Measurements from ENCODE around the gene RPS6KA2. TPM values are rescaled to one million over a fixed set of nuclear protein-coding genes. Genes with fewer than 3 reads are reported as not detected.

The RPS6KA2 gene
- total RNA-seq, 1 experiment from 2014 or later: 12.3 TPM

GRCh38 chr6:166610069-166610468 lies 17.0 kb downstream of the RPS6KA2 start:
- H4K8ac ChIP-seq (replicated peaks; ENCODE audit: insufficient read length, low read depth, low read length): no peak overlapping the region
- H3K18ac ChIP-seq (ENCODE audit: insufficient read length, low read depth, low read length): no peak overlapping the region
- no peak overlapping the region for H3K4me2 ChIP-seq (ENCODE audit: insufficient read depth, insufficient read length, low read length)
- H3K4me1 Mint-ChIP-seq: peaks cover 23 to 27% of the 10 kb centered on the region in 2 experiments
- no peak overlapping the region for H3K14ac ChIP-seq (ENCODE audit: insufficient read depth, low read length)
- no peak overlapping the region for H3K4ac ChIP-seq (ENCODE audit: low read depth, low read length)
- no peak overlapping the region for H2BK120ac ChIP-seq (ENCODE audit: low read depth, low read length, poor library complexity, severe bottlenecking)
- H3K9me3 ChIP-seq (ENCODE audit: control insufficient read depth, low read depth, low read length): no peaks in the 10 kb centered on the region
- no peak for TF ChIP-seq CTCF (conservative IDR thresholded peaks at IDR 0.05)
- H3K36me3 Mint-ChIP-seq (ENCODE audit: insufficient read depth in 1 of 3, low read depth in 3 of 3): peaks cover 0 to 3% (median 0%) of the 10 kb centered on the region in 3 experiments; a peak in 2 of 7 replicates
- H2AK5ac ChIP-seq (ENCODE audit: insufficient read length, low read length): peak overlapping the region; percentile 30
- H2AFZ ChIP-seq (ENCODE audit: low read length): no peak overlapping the region
- H2BK5ac ChIP-seq (ENCODE audit: insufficient read length, low read length): no peak overlapping the region
- no peak overlapping the region for H3K9ac ChIP-seq (ENCODE audit: extremely low read depth, insufficient read length, low read length)
- H3K9me3 Mint-ChIP-seq: no peaks in the 10 kb centered on the region
- peak overlapping the region; percentile 4 to 41 (median 14); a peak in 5 of 7 replicates for H3K27ac Mint-ChIP-seq
- H3K79me1 ChIP-seq (ENCODE audit: insufficient read depth, low read depth, low read length, poor library complexity, severe bottlenecking): peaks cover 2% of the 10 kb centered on the region
- H2BK15ac ChIP-seq (ENCODE audit: low read depth, low read length): no peak overlapping the region
- no CpG with 5 or more reads among the region's 9 CpGs for WGBS (ENCODE audit: extremely low coverage, insufficient read length, low lambda C conversion rate)
- no peaks in the 10 kb centered on the region for H3K27me3 Mint-ChIP-seq (ENCODE audit: low read depth)
- no peak for DNase-seq
- no peak overlapping the region for H2BK20ac ChIP-seq (ENCODE audit: low read depth, low read length, poor library complexity, severe bottlenecking)
- H3K23me2 ChIP-seq (ENCODE audit: insufficient read length, low read depth, low read length, poor library complexity, severe bottlenecking): no peaks in the 10 kb centered on the region
- no peak overlapping the region for H3K23ac ChIP-seq (ENCODE audit: insufficient read length, low read depth, low read length)
- H3T11ph ChIP-seq (ENCODE audit: low read length): no peak overlapping the region
- peak overlapping the region in 1 of 2 experiments; percentile 61; a peak in 3 of 5 replicates for H3K4me3 Mint-ChIP-seq
- H3K79me2 ChIP-seq (ENCODE audit: insufficient read depth, low read length): peaks cover 3% of the 10 kb centered on the region; the same call in 1 of the 2 replicates
- no peak overlapping the region for H4K91ac ChIP-seq (ENCODE audit: insufficient read length, low read depth, low read length)
- no peak overlapping the region for H2BK12ac ChIP-seq (ENCODE audit: insufficient read length, low read depth, low read length)
- H3K27me3 ChIP-seq (ENCODE audit: insufficient read depth, low read length): no peaks in the 10 kb centered on the region
- H3K56ac ChIP-seq (ENCODE audit: insufficient read length, low read depth, low read length): no peak overlapping the region
- peaks cover 1% of the 10 kb centered on the region; the same call in 1 of the 2 replicates for H3K4me1 ChIP-seq (ENCODE audit: insufficient read depth, low read length)
- no peak overlapping the region for H3K27ac ChIP-seq (ENCODE audit: insufficient read length, low read depth, low read length)
- no peak overlapping the region for H4K5ac ChIP-seq (ENCODE audit: insufficient read length, low read depth, low read length)
- H4K20me1 ChIP-seq (ENCODE audit: control insufficient read depth, insufficient read depth, insufficient read length): no peaks in the 10 kb centered on the region
